ENCODE measurements around the gene NADK. TPM values are rescaled to one million over a fixed set of nuclear protein-coding genes. Genes with fewer than 3 reads are reported as not detected.

NADK gene
- total RNA-seq, 1 donor from 2014 or later: 48.8 TPM

DNA sequence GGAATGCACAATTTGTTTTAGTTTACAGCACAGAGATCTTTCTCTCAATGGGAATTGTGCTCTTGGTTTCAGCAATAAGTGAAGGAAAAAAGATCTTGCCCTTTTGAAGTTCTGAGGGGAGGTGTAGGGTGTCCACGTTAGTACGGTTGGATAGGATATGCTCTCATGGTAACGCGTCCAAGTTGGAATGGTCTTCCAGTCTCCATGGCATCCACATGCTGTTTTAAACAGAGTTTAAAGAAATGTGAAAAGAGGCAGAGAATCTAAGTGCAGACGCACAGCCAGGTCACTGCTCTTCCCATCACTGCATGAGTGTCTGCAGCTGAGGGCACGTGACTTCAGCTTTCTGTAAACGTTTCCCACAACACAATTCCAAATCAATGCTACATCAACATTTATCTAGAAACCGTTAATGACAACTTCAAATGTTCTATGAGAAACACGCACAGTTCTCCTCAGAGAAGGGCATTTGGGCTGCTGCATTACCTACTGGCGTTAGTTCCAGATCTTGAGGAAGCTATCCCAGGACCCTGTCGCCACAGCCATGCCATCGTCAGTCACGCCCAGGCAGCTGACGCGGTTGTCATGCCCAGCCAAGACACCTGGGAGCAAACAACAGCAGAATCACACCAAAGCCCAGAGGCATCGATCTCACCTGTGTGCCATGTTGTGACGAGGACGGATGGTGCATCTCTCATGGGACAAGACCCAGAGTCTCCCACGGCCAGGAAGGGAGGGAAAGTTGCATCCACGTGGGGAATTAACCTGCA, 8.8 kb upstream of the NADK start:
- TF ChIP-seq, protein P1, sequence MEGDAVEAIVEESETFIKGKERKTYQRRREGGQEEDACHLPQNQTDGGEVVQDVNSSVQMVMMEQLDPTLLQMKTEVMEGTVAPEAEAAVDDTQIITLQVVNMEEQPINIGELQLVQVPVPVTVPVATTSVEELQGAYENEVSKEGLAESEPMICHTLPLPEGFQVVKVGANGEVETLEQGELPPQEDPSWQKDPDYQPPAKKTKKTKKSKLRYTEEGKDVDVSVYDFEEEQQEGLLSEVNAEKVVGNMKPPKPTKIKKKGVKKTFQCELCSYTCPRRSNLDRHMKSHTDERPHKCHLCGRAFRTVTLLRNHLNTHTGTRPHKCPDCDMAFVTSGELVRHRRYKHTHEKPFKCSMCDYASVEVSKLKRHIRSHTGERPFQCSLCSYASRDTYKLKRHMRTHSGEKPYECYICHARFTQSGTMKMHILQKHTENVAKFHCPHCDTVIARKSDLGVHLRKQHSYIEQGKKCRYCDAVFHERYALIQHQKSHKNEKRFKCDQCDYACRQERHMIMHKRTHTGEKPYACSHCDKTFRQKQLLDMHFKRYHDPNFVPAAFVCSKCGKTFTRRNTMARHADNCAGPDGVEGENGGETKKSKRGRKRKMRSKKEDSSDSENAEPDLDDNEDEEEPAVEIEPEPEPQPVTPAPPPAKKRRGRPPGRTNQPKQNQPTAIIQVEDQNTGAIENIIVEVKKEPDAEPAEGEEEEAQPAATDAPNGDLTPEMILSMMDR (conservative IDR thresholded peaks at IDR 0.05; ENCODE audit: low read depth, low read length): no peak
- no peak overlapping the region for H3K4me3 ChIP-seq (ENCODE audit: low read depth, low read length)
- no peak for DNase-seq (ENCODE audit: low read depth)

DNA sequence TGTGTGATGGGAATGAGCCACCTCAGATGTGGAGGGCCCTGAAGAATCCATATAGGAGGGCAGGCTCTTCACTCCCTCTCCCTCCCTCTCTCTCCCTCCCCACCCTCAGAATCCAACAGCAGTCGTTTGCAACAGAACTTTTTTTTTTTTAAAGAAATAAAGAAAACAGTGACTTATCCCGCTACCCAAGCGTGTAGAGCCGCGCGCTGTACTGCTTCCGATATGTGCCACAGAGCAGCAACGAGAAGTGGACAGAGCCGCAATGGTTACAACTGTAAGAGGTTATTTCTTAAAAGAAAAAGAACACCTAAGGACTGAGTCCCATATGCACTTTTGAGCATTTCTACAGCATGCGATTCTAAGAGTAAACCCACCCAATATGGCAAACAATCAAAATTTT, 7.4 kb upstream of the NADK start:
- TF ChIP-seq, protein P1 (conservative IDR thresholded peaks at IDR 0.05; ENCODE audit: low read depth, low read length): no peak

GRCh38 chr1:1784933-1785332, 6.7 kb upstream of the NADK start:
- TF ChIP-seq, protein P1 (conservative IDR thresholded peaks at IDR 0.05; ENCODE audit: low read depth, low read length): no peak
- DNase-seq (ENCODE audit: low read depth): no peak
- H3K4me3 ChIP-seq (ENCODE audit: low read depth, low read length): no peak overlapping the region

More for the DNA sequence above, 7.4 kb upstream of the NADK start:
- no peak overlapping the region for H3K4me3 ChIP-seq (ENCODE audit: low read depth, low read length)
- DNase-seq (ENCODE audit: low read depth): no peak

DNA sequence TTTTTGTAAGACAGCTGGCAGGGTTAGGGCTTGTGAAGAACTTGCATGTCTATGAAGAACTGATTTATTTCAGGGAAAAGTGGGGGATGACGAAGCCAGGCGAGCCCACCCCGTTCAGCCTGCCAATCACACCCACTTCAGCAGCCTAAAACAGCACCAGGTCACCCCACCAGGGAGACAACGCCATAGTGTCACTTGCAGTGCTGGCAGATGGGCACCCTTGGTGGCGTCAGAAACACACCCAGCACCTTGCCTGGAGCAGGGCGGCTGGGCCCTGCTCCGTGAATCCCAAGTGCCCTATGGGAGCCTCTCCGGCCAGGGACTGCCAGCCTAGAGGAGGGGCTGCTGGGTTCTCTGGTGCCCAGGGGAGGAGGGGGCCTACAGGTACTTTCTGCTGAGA, 5.0 kb upstream of the NADK start:
- no peak for DNase-seq (ENCODE audit: low read depth)
- TF ChIP-seq, protein P1 (conservative IDR thresholded peaks at IDR 0.05; ENCODE audit: low read depth, low read length): no peak

DNA sequence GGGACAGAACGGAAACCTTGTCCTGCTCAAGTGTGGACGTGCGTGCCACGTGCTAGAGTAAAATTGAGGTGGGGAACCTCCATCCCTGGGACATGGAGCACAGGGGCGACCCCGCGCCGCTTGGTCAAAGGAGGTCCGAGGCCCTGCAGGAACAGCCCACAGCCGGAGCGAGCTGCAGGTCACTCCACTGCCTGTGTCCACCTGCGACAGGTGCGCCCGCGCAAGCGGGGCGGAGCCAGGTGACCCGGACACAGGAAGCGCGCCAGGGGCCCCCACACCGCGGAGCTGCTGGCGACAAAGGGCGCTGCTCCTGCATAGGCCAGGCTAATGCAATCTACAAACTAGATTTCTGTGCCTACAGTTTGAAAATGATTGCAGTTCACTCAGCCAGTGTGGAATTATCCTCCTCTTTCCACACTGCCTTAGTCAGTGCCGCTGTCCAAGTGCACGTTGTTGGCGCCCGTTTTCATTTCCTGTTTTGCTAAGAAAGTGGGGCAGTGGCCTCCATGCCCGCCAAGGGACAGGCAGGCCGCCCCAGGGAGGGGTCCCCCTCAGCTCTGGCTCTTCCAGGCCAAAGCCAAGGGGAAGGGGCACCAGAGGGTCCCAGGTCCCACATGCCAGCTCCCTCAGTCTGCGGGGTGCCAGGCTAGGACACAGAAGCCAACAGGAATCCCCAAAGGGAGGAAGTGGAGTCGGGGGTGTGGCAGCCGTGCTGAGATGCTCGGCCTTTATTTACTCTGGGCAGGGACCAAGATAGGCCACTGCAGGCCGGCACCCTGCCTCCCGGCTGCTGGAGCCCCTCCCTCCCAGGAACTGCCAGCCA, 4.3 kb upstream of the NADK start:
- H3K4me3 ChIP-seq (ENCODE audit: low read depth, low read length): peak overlapping the region; percentile 31
- DNase-seq (ENCODE audit: low read depth): no peak
- TF ChIP-seq, protein P1 (conservative IDR thresholded peaks at IDR 0.05; ENCODE audit: low read depth, low read length): no peak

More for the DNA sequence above, 5.0 kb upstream of the NADK start:
- no peak overlapping the region for H3K4me3 ChIP-seq (ENCODE audit: low read depth, low read length)

DNA sequence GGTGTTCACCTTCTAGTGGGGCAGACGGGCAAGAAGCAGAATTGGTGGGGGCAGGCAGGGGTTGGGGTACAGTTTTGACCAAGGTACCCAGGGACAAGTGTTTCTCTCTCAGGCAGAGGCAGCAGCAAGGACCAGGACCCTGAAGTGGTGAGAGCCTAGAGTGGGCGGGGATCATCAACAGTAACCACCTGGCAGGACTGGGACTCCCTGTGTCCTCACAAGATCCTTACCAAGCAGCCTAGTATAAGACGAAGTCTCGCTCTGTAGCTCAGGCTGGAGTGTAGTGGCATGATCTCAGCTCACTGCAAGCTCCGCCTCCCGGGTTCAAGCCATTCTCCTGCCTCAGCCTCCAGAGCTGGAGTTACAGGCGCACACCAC, 3.2 kb upstream of the NADK start:
- TF ChIP-seq, protein P1 (conservative IDR thresholded peaks at IDR 0.05; ENCODE audit: low read depth, low read length): no peak
- DNase-seq (ENCODE audit: low read depth): no peak
- no peak overlapping the region for H3K4me3 ChIP-seq (ENCODE audit: low read depth, low read length)

All from epithelial cell of proximal tubule (primary cell).